A549 treated with DMSO at 1 μM for 4 hours (cell line): Measurements from ENCODE around the gene YWHAG. TPM values are rescaled to one million over a fixed set of nuclear protein-coding genes. Genes with fewer than 3 reads are reported as not detected.

Experiments
- total RNA-seq: library from RNA; stranded (reverse); fragments of 200-300 nt; extraction: Qiagen RNA extraction; gene quantifications from 5 replicates; pipeline ENCODE4 v1.2.3, GENCODE V29; 2022; ENCODE audit warnings: low read depth

The YWHAG gene
- total RNA-seq: 239 to 276 TPM (median 250 TPM) in 5 replicates

DNA sequence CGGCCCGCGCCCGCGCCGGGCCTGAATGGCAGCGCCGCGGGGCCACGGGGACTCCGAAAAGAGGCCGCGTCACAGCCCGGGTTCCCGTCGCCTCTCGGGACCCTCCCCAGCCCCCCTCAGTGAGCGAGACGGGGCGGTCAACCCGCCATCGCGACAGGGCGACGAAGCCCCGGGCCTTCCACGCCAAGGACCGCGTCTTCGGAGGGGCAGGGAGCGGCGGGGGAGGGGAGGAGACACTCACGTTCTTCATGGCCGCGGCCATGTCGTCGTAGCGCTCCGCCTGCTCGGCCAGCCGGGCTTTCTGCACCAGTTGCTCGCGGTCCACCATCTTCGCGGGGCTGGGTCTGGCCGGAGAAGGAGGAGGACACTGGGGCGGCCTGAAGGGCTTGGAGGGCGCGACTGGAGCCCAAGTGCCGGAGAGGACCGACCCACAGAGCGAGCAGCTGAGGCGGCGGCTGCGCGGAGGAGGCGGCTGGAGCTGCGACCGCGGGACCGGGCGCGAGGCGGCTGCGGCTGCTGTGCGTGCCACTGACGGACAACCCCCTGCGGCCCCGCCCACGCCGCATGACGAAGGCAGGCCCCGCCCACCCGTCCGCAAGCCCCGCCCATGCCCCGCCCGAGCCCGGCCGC is at the start of gene YWHAG:
YWHAG (minus strand) TSS at position 511 of the 630 bp plus-strand sequence; CDS start at position 328, 183 bp downstream.

DNA sequence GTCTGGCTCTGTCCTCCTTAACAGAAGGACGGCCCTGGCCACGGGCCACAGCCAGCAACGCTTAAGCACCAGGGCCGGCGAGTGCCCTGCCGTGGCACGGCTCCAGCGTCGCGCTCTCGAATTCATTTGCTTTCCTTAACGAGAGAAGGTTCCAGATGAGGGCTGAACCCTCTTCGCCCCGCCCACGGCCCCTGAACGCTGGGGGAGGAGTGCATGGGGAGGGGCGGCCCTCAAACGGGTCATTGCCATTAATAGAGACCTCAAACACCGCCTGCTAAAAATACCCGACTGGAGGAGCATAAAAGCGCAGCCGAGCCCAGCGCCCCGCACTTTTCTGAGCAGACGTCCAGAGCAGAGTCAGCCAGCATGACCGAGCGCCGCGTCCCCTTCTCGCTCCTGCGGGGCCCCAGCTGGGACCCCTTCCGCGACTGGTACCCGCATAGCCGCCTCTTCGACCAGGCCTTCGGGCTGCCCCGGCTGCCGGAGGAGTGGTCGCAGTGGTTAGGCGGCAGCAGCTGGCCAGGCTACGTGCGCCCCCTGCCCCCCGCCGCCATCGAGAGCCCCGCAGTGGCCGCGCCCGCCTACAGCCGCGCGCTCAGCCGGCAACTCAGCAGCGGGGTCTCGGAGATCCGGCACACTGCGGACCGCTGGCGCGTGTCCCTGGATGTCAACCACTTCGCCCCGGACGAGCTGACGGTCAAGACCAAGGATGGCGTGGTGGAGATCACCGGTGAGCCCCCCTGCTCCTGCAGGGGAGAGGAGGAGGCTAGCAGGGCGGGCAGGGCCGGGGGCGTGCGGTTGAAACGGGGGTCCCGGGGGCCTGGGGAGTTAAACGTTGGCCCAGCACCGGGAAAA is 56.2 kb downstream of the YWHAG start, which contains the start of gene HSPB1:
HSPB1 (plus strand) TSS at position 327 of the 855 bp plus-strand sequence; CDS start at position 367, 40 bp downstream.

Other genes with a start within 250 kb of the YWHAG start
- gene SRRM3, start 157.1 kb downstream of the YWHAG start, total RNA-seq: 5.9 to 8.0 TPM (median 6.7 TPM) in 5 replicates
- gene HSPB1, start 56.3 kb downstream of the YWHAG start, total RNA-seq: 667 to 1,061 TPM (median 898 TPM) in 5 replicates
- 0.96 to 1.4 TPM (median 1.2 TPM) in 5 replicates for gene SSC4D, start 50.7 kb upstream of the YWHAG start, total RNA-seq
- 17.1 to 22.9 TPM (median 17.7 TPM) in 5 replicates for gene ZP3, start 66.0 kb upstream of the YWHAG start, total RNA-seq
- gene DTX2, start 102.7 kb upstream of the YWHAG start, total RNA-seq: 39.4 to 49.9 TPM (median 41.1 TPM) in 5 replicates
- gene UPK3B, start 151.6 kb upstream of the YWHAG start, total RNA-seq: 10.4 to 20.2 TPM (median 18.3 TPM) in 5 replicates
- 0.10 TPM in 1 of 5 replicates, not detected in the others for gene SPDYE16, start 184.3 kb upstream of the YWHAG start, total RNA-seq